HG03354 (cell line): Measurements from ENCODE around the gene ENTPD8.
A peak's percentile ranks its signal among the peaks of the same experiment; 100 is the strongest.
"Not testable (repeated sequence)": the region's sequence is repeated elsewhere in the genome, so short reads cannot be mapped to it uniquely, and the experiment has no call there.

Experiments
- ATAC-seq: cut with Tn5 transposase; IDR thresholded peaks from one replicate; pipeline ENCODE4 v1.9.1; 2021; ENCODE audit warnings: mild to moderate bottlenecking; ENCODE audit not compliant: unreplicated experiment, poor library complexity, severe bottlenecking

ENTPD8 gene

DNA sequence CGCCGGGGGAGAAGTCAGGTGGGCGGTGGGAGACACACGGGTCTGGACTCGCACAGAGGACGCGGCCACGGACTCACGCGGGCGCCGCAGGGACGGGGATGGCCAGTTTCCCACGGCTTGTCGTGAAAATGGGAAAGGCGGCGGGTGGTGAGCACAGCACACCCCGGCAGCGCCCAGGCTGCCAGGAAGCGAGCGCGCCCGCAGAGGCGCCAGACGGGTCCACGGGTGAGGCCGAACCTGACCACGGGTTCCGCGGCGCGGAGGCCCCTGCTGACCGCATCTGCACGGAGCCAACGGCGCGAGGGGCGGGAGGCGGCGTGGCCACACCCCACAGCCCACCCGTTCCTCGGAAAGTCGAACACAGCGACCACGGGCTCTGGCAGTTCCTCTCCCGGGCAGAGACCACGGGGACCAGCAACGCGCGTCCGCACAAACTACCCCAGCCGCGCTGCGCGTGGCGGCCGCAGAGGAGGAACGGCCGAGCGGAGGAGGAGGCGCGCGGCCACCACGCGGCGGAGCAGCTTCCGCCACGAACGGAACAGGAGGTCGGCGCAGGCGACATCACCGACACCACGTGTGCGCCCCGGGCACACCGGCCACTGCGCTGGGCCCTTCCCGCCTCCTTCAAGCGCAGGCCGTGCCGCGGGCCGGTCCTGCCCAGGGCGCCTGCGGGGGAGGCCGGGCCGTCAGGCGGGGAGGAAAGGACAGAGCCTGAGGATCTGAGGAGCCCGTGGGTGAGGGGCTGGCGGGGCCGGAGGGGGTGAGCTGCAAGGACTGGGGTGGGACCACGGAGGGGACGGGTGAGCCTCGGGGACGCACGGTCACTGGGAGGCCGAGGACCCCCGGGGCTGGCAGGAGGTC is 23.8 kb downstream of the ENTPD8 start:
- no peak for ATAC-seq

DNA sequence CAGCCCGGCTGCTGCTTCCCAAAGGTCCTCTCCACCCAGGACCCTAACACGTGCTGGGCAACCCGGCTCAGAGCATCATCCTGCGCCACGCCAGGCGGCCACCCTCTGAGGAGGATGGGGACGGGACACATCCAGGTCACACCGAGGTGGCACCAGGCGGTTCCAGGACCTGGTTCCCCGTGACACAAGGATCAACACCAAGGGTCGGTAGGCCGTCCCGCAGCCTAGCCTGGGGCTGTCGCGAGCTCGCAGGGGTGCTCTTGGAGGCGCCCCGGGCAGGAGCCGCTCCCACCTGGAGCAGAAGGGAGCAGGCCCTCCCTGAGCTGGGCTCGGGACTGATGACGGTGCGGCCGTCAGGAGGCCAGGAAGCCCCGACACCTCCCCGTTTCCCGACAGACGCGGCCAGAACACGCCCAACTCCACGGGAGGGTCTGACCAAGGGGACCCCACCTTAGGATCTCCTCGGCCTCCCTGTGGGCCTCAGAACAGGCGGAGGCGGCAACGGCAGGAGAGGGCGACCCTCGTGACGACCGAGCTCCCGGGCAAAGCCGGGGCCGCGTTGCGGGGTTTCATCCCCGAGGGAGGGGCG is 24.5 kb downstream of the ENTPD8 start:
- no peak for ATAC-seq

DNA sequence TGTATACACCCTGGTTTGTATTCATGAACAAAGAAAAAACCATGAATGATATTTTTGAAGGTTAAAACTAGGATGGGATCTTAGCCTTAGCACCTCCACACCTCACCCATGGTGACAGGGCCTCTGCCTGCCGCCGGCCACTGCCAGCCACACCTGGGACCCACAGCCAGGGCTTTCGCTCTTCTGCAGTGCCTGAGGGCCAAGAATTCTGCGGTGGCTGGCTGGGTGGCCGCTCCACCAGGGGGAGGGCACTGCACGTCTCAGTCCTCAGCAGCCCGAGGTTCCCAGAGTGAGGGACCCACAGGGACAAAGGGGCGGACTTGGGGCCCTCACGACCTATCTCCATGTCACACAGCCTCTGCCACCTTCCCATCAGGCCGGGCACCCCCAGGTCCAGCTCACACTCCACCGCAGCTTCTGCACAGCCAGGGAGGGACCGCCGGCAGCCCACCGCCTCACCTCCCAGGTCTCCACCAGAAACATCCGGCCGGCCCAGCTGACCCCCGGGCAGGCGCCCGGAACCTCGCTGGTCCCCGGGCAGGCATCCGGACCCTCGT is 25.1 kb downstream of the ENTPD8 start:
- ATAC-seq: no peak

DNA sequence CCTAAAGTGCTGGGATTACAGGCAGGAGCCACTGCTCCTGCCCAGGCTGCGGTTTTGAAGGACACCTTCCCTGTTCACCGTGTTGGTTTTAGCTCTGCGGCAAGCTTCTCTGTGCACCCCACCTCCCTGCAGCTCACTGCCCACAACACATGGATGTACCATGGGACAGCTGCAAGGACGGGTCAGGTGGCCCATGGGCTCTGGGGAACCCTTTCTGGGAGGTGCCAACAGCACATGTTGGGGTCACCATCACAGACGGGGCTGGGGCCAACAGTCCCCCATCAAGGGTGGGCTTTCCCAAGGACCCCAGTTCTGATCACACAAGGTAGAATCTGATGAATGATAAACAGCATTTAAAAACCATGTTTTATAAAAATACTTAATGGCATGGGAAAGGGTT is 25.7 kb downstream of the ENTPD8 start:
- no peak for ATAC-seq

DNA sequence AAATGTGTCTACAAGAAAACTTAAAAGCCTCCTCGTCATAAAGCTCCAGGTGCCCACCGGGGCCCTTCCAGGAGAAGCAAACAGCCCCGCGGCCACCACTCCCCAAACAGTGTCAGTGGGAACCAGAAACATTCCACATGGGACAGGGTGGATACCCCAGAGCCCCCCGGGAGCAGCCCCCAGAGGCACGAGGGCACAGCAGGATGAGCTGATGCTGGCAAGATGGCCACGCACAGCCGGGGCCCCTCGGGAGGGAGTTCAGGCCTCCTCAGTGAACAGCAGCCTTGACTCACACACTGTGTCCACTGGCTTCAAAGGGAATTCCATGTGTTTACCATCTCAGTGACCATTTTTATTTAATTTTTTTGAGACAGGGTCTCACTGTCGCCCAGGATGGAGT is 28.7 kb downstream of the ENTPD8 start:
- ATAC-seq: no peak

DNA sequence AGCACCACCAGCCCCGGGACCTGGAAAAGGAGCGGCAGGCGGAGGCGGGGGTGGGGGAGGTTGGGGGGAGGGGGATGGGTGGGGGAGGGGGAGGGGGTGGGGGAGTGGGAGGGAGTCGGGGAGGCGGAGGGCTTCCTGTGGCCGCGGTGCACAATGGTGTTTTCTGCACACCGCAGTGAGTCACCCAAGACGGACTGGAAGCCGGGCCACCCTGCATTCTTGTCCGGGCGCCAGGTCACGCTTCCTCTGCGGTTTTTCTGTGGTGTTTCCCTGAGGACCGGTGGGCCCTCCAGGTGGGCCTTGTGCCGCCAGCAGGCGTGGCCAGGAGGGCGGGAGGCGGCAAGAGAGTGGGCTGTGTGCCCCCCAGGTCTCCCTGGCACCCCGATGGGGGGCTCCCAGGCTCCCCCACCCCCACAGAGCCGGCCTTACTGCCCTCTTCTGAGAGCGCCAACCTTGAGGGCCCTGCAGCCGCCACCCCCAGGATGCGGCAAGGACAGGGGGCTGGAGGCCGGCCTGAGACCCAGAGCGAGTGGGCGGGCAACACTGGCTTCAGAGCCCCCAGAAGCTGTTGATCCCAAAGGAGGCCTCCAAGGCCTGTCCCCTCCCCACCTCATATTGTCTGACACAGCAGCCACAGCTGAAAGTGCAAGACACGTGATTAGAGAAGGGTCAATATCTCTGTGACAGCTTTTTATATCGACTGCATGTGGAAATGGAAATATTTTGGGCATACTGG is 29.3 kb downstream of the ENTPD8 start:
- ATAC-seq: peak; percentile 61

DNA sequence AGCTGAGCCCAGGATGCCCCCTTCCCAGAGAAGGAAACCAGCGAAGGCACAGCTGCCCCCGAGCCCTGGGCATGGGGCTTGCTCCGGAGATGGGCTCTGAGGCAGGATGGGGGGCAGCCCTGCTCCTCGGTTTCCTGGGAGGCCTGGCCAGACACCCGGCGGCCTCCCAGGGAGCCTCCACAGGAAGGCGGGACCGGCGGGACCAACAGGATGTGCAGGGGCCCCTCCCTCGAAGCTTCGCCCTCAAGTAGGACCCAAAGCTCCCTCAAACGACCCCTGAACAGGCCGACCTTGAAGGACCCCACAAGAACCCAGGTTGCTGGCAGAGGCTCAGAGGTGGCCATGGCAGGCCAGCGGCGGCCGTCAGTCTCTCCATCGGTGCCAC is 29.9 kb downstream of the ENTPD8 start:
- no peak for ATAC-seq

DNA sequence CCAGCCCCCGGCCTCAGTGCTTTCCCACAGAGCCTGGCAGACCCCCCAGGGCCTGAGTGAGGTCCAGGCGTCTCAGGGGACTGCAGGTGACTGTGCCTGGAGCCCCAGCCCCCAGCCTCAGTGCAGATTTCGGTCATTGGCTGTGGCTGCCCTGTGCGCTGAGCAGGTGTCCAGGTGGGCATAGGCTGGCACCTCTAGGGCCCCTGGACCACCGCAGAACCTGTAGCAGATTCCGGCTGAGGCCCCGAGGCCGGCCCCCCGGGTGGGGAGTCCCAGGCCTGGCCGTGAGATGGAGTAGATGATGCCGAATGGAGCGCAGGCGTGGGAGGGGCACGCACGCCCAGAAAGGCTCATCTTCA is 30.3 kb downstream of the ENTPD8 start:
- no peak for ATAC-seq

DNA sequence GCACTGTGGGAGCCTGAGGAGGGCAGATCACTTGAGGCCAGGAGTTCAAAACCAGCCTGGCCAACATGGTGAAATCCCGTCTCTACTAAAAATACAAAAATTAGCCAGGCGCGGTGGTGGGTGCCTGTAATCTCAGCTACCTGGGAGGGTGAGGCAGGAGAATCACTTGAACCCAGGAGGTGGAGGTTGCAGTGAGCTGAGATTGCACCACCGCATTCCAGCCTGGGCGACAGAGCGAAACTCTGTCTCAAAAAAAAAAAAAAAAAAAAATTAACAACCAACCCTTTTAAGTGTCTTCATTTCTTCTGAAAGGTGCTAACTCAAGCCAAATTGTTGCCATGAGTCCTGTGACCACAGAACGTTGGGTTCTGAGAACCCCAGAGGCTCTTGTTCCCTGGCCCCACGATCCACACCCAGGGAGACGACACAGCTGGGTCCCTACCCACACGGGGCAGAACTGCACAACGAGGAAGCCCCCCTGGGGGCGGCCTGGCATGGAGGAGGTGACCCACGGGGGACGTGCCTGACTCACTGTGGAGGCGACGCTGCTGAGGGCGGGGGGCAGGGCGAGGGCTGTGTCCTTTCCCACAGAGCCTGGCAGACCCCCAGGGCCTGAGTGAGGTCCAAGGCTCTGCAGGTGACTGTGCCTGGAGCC is 30.8 kb downstream of the ENTPD8 start:
- ATAC-seq: not testable (repeated sequence)

DNA sequence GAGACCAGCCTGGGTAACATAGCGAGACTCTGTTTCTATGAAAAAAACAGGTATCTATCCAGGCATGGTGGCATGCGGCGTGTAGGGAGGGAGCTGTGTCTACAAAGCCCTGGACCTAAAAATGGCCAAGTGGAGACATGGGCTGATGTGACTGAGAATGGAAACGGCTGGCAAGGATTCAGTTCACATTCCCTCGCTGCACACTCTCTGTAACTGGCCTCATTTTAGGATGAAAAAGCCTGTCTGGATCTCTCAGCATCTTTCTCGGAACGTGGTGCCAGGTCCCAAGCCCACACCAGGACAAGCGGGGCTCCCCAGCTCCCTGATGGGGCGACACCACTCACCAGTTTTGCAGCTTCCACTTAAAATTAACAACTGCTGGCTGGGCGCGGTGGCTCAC is 31.6 kb downstream of the ENTPD8 start:
- ATAC-seq: no peak

DNA sequence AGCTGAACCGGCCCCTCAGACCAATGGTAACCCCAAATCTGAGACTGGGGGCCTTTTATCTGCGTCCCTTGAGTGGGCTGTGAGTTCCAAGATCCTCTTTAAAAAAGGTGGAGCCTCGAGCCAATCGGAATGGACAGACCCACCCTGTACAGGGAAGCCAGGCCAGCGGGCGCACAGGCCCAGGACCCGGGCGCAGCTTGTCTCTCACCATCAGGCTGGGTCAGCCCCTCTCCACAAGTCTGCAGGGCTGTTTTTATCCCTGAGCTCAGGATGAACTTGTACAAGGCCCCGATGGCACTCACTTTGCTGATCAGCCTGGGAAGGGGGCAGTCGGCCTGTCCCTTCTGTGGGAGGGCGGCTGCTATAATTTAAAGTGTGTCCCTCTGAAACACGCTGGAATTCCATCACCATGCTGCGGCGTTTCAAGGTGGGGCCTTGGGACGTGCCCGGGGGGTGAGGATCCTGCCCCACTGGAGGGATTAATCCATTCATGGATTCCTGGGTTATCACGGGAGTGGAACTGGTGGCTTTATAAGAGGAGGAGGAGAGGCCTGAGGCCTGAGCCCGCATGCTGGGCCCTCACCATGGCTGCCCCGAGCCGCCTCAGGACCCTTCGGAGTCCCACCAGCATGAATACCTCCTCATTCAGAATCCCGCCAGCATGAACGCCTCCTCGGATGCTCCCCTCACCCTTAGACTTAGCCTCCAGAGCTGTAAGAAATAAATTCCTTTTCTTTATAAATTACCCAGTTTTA is 32.3 kb downstream of the ENTPD8 start:
- no peak for ATAC-seq

DNA sequence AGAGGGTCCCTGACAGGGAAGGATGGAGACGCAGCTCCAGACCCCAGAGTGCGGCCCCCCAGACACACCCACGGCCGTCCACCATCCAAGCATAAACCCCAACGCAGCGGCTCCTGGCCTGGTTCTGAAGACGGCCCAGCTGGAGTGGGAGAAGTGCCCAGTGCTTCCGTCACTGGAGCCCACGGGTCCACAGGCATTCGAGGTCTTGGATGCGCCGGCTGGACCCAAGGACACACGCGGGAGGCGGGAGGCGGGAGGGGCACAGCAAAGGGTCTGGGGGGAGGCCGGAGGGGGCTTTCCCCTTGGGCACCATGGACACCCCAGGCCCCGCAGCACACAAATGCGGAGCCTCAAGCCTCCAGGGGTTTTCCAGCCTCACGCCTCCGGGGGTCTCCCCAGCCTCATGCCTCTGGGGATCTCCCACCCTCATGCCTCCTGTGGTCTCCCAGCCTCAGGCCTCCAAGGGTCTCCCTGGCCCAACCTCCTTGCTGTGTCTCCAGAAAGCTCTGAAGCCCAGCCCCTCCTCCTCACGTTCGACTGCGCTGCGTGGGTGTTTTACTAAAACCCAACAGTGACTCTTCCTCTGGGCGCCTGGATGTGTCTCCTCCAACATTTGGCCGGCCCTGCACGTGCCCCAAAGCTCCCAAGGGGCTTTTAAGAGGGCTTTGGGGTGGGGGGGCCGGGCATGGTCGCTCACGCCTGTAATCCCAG is 33.4 kb downstream of the ENTPD8 start:
- ATAC-seq: no peak

DNA sequence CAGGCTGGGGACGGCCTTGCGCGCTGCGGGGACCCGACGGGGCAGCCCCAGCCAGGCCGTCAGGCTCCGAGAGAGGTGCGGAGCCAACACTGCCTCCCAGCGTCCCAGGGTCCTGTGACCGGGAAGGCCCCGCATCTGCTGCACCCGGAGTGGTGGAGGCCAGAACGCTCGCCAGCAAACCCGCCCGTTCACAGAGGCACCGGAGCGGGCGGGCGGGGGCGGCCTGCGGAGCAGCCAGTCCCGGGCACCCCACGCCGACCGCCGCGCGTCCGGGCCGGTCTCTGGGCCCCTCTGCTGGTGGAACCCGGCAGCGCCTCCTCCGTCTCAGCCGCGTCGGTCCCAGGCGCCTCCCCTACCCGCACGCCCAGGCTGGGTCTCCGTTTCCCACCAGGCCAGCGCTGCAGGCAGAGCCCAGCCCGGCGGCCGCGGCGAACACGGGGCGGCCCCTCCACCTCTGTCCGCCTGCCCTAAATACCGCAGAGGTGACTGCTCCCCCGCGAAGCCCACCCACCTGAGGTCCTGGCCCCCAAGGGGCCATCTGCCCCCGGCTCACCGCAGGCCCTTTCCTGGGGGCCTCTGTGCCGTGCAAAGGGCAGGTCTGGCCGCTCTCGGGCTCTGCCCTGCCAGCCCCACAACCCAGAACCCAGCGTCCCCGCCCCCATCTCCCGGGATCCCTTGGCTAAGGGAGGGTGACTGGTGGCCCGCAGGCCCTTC is 34.1 kb downstream of the ENTPD8 start:
- ATAC-seq: no peak

DNA sequence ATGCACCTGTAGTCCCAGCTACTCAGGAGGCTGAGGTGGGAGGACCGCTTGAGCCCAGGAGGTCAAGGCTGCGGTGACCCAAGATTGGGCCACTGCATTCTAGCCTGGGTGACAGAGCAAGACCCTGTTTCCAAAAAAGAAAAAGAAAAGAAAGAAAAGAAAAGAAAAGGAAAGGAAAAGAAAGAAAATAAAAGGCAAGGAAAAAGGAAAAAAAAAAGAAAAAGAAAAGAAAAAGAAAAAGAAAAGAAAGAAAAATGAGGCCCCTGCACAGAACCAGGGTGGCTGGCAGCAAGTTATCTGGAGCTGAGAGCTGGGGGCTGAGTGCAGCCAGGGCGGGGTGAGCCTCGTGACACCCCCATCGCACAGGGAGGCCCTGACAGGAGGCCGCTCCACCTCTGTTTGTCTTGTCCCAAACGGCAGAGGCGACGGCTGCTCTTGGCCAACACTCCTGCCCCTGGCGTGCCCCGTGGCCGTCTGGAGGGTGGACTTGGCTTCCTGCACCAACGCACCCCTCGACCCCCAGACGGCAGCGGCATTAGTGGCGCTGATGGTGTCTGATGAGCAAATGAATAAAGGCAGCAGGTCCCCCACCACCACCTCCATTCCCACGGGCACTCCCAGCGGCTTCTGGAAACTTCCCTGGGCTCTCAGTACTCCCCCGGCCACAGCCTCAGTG is 34.9 kb downstream of the ENTPD8 start:
- ATAC-seq: no peak

DNA sequence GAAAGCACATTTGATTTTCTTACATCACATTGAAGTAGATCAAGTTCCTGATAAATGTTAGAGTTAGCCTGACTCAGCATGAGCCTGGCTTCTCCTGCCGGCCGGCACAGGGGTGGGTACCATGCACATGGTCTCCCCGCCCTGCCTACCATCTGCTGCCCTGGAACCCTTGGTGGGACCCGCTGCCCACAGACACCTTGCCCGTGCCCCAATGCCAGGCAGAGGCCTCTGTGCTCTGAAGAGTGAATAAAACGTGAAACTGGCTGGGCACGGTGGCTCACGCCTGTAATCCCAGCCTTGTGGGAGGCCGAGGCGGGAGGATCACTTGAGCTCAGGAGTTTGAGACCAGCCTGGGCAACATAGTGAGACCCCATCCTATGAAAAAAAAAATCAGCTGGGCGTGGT is 35.5 kb downstream of the ENTPD8 start:
- no peak for ATAC-seq

DNA sequence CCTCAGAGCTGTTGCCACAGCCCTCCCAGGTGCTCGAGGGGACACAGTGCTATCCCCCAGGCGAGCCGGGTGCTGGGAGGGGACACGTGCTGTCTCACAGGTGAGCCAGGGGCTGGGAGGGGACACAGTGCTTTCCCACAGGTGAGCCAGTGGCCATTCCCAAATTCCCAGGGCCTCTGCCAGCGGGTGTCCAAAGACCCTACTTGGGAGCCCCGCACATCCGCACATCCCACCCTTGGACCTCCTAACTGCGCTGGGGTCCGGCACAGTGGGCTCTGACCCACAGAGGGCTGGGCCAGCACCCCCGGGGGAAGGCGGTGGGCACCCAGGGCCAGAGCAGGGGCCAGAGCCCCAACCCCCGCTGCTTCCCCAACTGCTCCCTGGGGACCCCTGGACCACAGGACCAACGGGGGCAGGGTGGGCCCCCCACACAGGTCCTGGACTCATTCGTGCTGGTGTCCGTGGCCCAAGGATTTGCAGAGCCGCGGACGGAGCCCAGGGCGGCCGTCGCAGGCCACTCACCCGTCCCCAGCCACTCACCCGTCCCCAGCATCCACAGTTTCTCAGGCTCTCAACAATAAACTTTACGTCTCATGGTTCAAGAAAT is 36.1 kb downstream of the ENTPD8 start:
- ATAC-seq: no peak

DNA sequence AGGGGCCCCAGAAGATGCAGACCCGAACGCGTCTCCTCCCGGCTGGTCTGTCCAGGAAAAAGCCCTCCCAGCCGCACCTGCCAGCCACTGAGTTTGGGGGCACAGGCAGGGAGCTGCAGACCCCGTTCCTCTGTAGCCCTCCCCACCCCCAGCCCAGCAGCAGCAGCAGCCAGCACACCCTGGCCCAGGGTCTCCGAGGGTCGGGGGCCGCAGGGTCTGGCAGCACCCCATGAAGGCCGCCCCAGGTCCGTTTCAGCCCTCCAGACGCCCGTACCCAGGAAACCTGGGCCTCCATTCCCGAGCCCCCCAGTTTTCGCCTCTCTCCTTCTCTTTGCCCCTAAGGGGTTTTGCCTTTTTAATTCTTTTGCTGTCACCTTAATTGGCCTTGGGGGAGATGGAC is 37.9 kb downstream of the ENTPD8 start:
- ATAC-seq: no peak
